GM23248 (cell line): ENCODE measurements around the gene BEX4.

Source experiments
- EZH2 ChIP-seq: fragments of 200-600 bp; sonication (generic); IDR thresholded peaks from 2 replicates; pipeline ENCODE4 v1.6.1; 2018; ENCODE audit warnings: antibody characterized with exemption, mild to moderate bottlenecking; ENCODE audit not compliant: insufficient read depth, poor library complexity, severe bottlenecking
- EZH2phosphoT487 ChIP-seq: fragments of 200-600 bp; sonication (generic); IDR thresholded peaks from 2 replicates; pipeline ENCODE4 v1.6.1; 2018; ENCODE audit warnings: antibody characterized with exemption, moderate library complexity, mild to moderate bottlenecking, low read depth; ENCODE audit not compliant: insufficient read depth

DNA sequence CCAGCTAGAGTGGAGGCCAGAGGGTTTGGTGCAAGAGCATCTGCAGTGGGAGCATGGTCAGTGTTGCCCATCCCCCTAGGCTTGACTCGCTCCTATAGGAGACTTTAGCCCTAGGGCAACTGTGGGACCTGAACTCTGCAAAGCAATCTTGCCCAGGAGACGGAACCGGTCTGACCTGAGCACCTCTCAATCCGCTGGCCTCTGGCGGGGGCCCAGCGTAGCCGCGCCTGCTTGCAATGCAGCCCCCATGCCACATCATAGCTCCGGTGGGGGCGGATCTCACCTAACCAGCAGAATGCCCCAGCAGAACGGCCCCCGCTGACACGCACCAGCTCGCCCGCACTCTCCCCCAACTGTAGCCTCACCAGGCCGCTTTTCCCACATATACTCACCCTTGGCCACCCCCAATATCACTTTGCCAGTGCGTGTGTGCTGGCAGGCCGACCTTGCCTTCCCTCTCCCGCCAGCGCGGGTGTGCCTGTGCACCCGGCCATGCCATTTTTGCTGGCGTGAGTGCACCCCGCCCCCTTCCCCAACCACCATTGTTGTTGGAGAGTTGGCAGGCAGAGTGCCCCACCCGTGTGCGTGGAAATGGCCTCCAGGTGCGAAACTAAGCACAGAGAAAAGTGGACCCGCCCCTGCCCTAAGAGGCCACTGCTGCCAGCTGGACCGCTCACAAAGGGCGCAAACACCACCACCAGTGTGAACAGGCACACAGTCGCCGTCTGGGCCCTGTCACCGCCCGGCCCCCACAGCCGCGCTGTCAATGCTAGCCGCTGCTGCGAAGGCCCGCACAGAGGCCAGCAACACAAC lies 5.8 kb downstream of the BEX4 start:
- TF ChIP-seq EZH2 (no peak), EZH2phosphoT487 (no peak)
